Fibroblast of mammary gland (primary cell): ENCODE data around the gene HAUS3.

Experiments
- DNase-seq: peaks from one replicate; pipeline ENCODE4 v3.0.0-alpha.2; 2010; ENCODE audit warnings: low read depth
- H3K4me3 ChIP-seq: 2 replicates; pipeline ENCODE4 v1.5.1; 2011; ENCODE audit warnings: low read depth, mild to moderate bottlenecking, low read length, moderate library complexity; ENCODE audit not compliant: control insufficient read depth
- CTCF ChIP-seq: conservative IDR thresholded peaks from 2 replicates; pipeline ENCODE4 v1.5.1; 2011; ENCODE audit warnings: low read depth, low read length, inconsistent platforms; ENCODE audit not compliant: control insufficient read depth, insufficient read depth

The HAUS3 gene

GRCh38 chr4:2266821-2267220, 24.9 kb upstream of the HAUS3 start:
- no peak for TF ChIP-seq CTCF
- H3K4me3 ChIP-seq, result no peak overlapping the region
- no peak for DNase-seq

GRCh38 chr4:2266181-2266580, 24.3 kb upstream of the HAUS3 start:
- no peak for TF ChIP-seq CTCF
- no peak for DNase-seq
- no peak overlapping the region for H3K4me3 ChIP-seq

- no peak for DNase-seq
- no peak for TF ChIP-seq CTCF
- H3K4me3 ChIP-seq, result no peak overlapping the region
These were observed 23.5 kb upstream of the HAUS3 start for GRCh38 chr4:2265113-2266110.

- DNase-seq, result no peak
- no peak overlapping the region for H3K4me3 ChIP-seq
- TF ChIP-seq CTCF, result no peak
These were observed 22.6 kb upstream of the HAUS3 start for GRCh38 chr4:2264481-2265041.

GRCh38 chr4:2263926-2264321, 22.0 kb upstream of the HAUS3 start:
- TF ChIP-seq CTCF, result no peak
- H3K4me3 ChIP-seq, result no peak overlapping the region
- no peak for DNase-seq

GRCh38 chr4:2262944-2263250, 21.0 kb upstream of the HAUS3 start:
- no peak for TF ChIP-seq CTCF
- DNase-seq, result no peak

More at GRCh38 chr4:2262944-2263250, 21.0 kb upstream of the HAUS3 start:
- peak overlapping the region; percentile 55 for H3K4me3 ChIP-seq
